DND-41 (cell line): ENCODE data around the gene GNMT.

ENCODE experiments used
- CTCF ChIP-seq: IDR thresholded peaks from 2 replicates; pipeline ENCODE4 v1.5.1; 2012; ENCODE audit warnings: borderline replicate concordance, low read length, moderate library complexity, mild to moderate bottlenecking; ENCODE audit not compliant: poor library complexity, severe bottlenecking; ENCODE audit errors: extremely low read depth
- EZH2 ChIP-seq: IDR thresholded peaks from 3 replicates; pipeline ENCODE4 v1.6.1; 2012; ENCODE audit warnings: borderline replicate concordance, low read depth, mild to moderate bottlenecking, moderate library complexity, low read length, inconsistent platforms; ENCODE audit not compliant: severe bottlenecking

DNA sequence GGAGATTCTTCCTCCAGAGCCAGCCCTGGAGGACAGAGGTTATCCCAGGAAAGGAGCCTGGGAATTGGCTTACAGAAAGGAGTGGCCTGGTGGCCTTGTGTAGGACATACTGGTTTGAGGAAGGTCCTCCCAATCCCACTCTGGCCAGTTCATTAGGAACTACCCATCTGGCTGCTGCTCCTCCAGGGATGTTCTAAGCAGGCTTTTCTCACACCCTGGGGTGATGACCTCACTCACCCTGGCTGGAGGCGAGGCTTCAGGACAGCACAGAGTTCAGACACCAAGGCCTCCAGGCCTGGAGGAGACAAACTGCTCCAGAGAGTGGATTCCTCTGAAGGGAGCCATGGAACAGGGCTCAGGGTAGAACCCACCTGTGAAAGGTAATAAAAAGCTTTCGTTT is 8.9 kb downstream of the GNMT start:
- no peak for TF ChIP-seq CTCF
- TF ChIP-seq EZH2: no peak
